Right renal cortex interstitium (tissue), 3 donors: ENCODE results near the gene PPP4R4. TPM values are rescaled to one million over a fixed set of nuclear protein-coding genes. Genes with fewer than 3 reads are reported as not detected.
"Not testable (repeated sequence)": the region's sequence is repeated elsewhere in the genome, so short reads cannot be mapped to it uniquely, and the experiment has no call there.

Experiments used
- DNase-seq, 3 donors: peaks; one replicate each; pipeline ENCODE4 v3.0.0-alpha.2; 2013; ENCODE audit warnings: low read depth in 3 of 3, low spot score in 2 of 3
- polyA plus RNA-seq, 3 donors: library from polyadenylated mRNA; unstranded; fragments of 120-200 nt; gene quantifications; one replicate each; pipeline ENCODE4 v1.2.1, GENCODE V29; 2013; ENCODE audit not compliant: insufficient read length in 3 of 3

PPP4R4 gene
- polyA plus RNA-seq, 3 donors: 0.18 to 0.32 (median 0.22) TPM

DNA sequence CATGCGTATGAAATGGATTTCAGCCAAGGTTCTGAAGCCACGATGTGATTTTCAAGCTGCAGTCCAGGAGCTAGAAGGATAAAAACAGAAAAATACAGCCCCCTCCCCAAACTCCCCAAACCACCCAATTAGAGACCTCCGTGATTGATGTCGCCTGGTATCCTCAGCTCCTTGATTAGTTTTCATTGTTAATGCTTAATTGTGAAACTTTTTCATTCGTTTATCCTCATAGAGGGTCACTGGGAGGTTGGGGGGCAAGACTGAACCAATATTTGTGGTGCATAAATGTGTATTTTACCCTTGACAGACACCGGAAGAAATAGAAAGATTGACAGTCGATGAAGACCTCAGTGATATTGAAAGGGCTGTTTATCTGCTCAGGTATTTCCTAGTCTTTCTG lies 1.6 kb downstream of the PPP4R4 start:
- DNase-seq: no peak

DNA sequence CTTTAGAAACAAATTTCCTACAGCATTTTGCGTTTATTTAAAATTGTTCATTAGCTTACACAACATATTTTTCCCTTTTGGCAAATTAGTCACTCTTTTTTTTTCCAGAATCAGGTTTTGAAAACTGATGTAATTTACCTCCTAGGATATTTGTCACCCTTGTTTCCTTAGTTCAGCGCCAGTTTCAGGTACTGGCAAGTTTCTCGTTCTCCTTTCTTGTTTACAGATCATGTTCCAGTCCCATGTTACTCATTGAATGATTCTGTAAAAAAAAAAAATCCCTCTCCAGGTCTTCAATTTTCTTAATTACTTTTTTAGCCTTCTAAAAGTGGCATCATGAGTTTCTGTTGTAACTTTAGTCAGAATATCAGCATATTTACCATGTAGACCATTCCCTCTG lies 2.7 kb downstream of the PPP4R4 start:
- DNase-seq: no peak

- no peak for DNase-seq
Observed at GRCh38 chr14:94177806-94178205, 3.7 kb downstream of the PPP4R4 start.

GRCh38 chr14:94179244-94179643 lies 5.1 kb downstream of the PPP4R4 start:
- DNase-seq: no peak

DNA sequence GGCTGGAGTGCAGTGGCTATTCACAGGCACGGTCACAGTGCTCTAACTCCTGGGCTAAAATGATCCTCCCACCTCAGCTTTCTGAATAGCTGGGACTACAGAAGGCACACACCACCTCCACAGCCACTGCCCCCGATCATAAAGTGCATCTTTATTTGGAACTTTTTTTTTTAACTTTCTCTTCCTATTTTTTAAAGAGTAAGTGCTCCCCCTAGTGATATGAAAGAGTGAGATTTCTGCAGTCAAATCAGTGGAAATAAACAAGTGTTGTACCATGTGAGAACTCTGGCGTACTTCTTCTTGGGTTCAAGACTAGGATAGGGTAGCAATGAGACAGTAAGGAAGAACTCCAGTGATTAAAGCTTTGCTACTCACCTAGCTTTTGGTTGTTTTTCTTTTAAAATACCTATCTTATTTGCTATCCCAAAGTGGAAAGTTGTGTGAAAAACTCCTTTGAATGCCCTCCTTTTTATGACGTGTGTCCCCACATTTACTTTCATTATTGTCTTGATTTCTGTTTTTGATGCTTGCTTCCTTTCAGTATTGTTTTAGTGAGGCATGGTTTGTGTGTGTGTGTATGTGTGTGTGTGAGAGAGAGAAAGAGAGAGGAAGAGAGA lies 6.6 kb downstream of the PPP4R4 start:
- DNase-seq: no peak

GRCh38 chr14:94181835-94182234 lies 7.7 kb downstream of the PPP4R4 start:
- no peak for DNase-seq

- no peak for DNase-seq
Observed at GRCh38 chr14:94192536-94192935, 18.4 kb downstream of the PPP4R4 start.

- no peak for DNase-seq
Observed at GRCh38 chr14:94193776-94194175, 19.7 kb downstream of the PPP4R4 start.

DNA sequence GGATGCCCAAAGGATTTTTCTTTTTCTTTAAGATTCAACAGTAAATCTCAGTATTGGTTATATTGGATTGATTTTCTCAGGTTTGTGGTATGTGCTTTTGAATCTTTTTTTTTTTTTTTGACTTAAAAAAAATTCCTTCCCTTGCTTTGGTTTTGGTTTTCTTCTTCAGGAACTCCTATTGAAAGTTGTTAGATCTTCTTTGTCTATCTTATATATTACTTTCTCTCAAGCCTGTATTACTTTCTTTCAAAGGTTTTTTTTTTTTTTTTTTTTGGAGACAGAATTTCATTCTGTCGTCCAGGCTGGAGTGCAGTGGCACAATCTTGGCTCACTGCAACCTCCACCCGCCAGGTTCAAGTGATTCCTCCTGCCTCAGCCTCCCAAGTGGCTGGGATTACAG lies 21.9 kb downstream of the PPP4R4 start:
- no peak for DNase-seq

DNA sequence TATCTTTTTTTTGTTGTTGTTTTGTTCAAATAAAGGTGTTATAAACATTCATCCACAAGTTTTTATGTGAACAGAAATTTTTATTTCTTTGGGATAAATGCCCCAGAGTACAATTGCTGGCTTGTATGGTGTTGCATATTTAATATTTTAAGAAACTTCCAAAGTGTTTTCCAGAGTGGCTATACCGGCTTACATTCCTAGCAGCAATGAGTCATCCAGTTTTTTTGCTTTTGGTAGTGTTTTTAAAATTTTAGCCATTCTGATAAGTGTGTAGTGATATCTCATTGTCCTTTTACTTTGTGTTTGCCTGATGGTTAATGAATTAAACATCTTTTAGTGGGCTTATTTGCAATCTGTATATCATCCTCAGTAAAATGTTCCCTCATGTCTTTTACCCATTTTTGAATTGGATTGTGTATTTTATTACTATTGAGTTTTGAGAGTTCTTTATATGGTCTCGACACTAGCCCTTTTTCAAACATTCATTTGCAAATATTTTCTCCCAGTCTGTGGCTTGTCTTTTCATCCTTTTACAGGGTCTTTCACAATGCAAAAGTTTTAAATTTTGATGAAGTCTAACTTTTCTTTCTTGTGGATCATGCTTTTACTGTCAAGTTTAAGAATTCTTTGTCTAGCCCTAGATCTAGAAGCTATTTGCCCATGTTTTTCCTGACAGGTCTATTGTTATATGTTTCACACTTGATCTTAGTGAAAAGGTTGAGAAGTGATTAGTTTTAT lies 29.5 kb downstream of the PPP4R4 start:
- DNase-seq: no peak

- DNase-seq: no peak
Observed at GRCh38 chr14:94213021-94213420, 38.9 kb downstream of the PPP4R4 start.

GRCh38 chr14:94213741-94214140 lies 39.6 kb downstream of the PPP4R4 start:
- no peak for DNase-seq

GRCh38 chr14:94217116-94217515 lies 43.0 kb downstream of the PPP4R4 start:
- no peak for DNase-seq

- DNase-seq: not testable (repeated sequence)
Observed at GRCh38 chr14:94218198-94218886, 44.2 kb downstream of the PPP4R4 start.

DNA sequence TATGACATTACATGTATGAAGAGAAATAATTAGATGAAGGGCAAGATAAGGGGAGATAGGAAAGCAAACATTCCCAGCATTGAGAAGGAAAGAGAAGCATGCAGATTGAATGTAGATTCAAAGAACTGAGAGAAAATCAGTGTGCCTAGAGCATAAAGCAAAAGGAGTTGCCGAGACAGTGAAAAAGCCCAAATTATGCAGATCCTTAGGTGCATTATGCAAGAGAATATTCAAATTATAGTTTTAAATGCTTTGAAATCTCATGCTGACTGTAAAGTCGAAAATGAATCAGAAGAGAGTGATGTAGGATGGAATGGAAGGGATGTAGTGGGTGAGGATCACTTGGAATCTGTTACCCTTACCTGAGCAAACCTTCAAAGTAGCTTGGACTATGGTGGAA lies 49.9 kb downstream of the PPP4R4 start:
- no peak for DNase-seq

DNA sequence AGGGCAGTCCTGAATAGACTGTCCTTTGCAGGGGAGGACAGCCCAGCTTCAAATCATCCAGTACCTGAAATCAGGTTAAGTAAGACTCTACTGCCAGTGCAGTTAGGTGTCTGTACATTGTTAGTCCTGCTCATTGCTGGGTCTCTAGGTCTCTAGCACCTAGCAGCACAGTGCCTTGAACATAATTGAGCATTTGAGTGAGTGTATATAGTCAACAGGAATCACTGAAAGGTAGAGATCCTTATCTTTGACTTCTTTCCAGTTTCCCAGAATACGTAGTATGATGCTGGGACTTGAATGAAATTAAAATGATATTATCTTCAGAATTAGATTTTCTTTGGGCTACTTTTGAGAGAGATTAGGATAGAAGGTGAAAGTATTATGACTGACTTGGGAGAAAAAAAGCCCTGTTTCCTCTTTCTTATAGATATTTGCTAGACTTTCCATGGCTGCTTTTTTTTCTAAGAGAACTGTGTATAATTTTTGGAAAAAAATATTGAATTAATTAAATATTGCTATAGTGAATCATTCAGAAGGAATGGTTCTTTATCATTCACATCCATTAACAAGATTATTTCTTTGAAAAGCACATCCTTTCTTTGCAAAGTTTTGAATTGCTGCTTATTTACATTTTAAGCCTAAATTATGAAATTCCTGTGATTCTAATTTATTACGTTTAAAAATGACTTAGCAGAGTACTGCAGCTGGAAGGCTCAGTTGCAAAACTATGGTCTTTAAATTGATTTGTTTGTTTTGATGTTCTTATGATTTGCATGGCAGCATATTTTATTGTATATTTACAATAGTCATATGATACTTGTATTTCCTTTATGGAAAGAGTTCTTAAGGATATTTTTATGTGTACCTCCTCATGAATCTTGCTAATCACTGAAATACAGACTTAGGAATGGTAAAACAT lies 51.6 kb downstream of the PPP4R4 start:
- no peak for DNase-seq

DNA sequence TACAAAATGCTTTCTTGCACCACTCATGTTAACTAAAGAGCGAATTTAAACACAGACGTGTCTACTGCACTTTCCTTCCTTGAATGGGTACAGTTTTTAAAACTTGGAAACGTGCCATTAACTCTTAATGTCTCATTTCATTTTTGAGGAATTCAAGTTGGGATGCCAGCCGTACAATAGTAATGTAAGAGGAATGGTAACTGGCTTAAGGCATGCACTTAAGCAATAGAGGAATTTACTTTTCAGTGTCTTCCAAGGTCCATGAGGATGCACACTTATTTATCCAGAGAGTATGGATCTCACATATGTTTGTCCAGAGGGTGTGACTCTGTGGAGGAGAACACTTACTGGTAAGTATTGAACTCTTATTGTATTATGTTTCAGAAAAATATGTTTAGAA lies 52.9 kb downstream of the PPP4R4 start:
- no peak for DNase-seq

DNA sequence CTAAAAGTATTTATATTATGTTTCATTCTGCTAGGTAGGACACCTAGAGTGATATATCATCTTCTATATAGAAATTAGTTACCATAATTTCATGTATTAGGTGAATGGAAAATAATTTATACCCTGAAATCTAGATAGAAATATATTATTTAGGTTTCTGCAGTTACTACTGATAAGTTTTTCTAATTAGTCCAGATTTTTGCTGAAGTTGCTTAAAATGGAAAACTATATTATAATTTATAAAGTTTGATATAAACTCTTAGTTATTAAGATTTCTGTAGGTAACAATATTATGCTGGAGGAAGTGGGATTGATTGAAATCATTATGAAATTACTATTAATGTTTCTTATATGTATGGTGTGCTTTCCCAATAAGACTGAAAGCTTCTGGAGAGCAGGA lies 62.9 kb downstream of the PPP4R4 start:
- no peak for DNase-seq

- no peak for DNase-seq
Observed at GRCh38 chr14:94237983-94238382, 63.9 kb downstream of the PPP4R4 start.

DNA sequence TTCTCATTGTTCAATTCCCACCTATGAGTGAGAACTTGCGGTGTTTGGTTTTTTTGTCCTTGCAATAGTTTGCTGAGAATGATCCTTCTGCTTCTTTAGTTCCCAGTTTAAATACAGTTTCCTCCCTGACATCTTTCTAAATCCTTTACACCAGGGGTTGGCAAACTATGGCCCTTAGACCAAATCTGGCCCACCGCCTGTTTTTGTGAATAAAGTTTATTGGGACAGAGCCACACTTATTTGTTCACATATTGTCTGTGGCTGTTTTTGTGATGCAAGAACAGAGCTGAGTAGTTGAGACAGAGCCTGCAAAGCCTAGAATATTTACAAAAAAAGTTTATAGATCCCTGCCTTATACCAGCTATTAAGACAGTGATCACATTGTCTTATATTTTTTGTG lies 65.3 kb downstream of the PPP4R4 start:
- DNase-seq: no peak

- DNase-seq: no peak
Observed at GRCh38 chr14:94244182-94244581, 70.1 kb downstream of the PPP4R4 start.
